Activated CD4-positive, alpha-beta T cell treated with anti-CD3 and anti-CD28 coated beads, Interleukin-2, amount 10 ng/mL, durations not matched to agents 7 days and 5 days (primary cell): ENCODE measurements around the gene ABHD1. TPM values are rescaled to one million over a fixed set of nuclear protein-coding genes. Genes with fewer than 3 reads are reported as not detected.

Experiments
- CTCF ChIA-PET: fragments of 350-600 bp; sonication (Branson Sonifier 250); formaldehyde crosslinking; loops from one replicate; lab custom pipeline; 2021; ENCODE audit warnings: antibody characterized with exemption; lab: Charles Lee
- POLR2A ChIA-PET: fragments of 350-600 bp; sonication (Branson Sonifier 250); formaldehyde crosslinking; loops from one replicate; lab custom pipeline; 2021; ENCODE audit warnings: antibody characterized with exemption; lab: Charles Lee
- DNase-seq: peaks from one replicate; pipeline ENCODE4 v3.0.0-alpha.2; 2020
- H3K27ac Mint-ChIP-seq: one replicate; pipeline ENCODE4 v1.8.0; 2021; ENCODE audit warnings: mild to moderate bottlenecking, moderate library complexity, mixed read lengths
- H3K27me3 Mint-ChIP-seq: one replicate; pipeline ENCODE4 v1.8.0; 2021; ENCODE audit warnings: mixed read lengths
- H3K36me3 Mint-ChIP-seq: one replicate; pipeline ENCODE4 v1.8.0; 2021; ENCODE audit warnings: low read depth, mixed read lengths
- H3K4me1 Mint-ChIP-seq: one replicate; pipeline ENCODE4 v1.8.0; 2021; ENCODE audit warnings: mixed read lengths
- H3K4me3 Mint-ChIP-seq: one replicate; pipeline ENCODE4 v1.8.0; 2021; ENCODE audit warnings: mild to moderate bottlenecking, moderate library complexity, mixed read lengths
- H3K9me3 Mint-ChIP-seq: one replicate; pipeline ENCODE4 v1.8.0; 2021; ENCODE audit warnings: mixed read lengths
- total RNA-seq, 2 experiments: library from RNA; stranded (reverse); gene quantifications; one replicate each; pipeline ENCODE4 v1.2.3, GENCODE V29; 2021

The ABHD1 gene
- total RNA-seq, 2 experiments from 2014 or later, result 0.10 to 0.25 TPM

DNA sequence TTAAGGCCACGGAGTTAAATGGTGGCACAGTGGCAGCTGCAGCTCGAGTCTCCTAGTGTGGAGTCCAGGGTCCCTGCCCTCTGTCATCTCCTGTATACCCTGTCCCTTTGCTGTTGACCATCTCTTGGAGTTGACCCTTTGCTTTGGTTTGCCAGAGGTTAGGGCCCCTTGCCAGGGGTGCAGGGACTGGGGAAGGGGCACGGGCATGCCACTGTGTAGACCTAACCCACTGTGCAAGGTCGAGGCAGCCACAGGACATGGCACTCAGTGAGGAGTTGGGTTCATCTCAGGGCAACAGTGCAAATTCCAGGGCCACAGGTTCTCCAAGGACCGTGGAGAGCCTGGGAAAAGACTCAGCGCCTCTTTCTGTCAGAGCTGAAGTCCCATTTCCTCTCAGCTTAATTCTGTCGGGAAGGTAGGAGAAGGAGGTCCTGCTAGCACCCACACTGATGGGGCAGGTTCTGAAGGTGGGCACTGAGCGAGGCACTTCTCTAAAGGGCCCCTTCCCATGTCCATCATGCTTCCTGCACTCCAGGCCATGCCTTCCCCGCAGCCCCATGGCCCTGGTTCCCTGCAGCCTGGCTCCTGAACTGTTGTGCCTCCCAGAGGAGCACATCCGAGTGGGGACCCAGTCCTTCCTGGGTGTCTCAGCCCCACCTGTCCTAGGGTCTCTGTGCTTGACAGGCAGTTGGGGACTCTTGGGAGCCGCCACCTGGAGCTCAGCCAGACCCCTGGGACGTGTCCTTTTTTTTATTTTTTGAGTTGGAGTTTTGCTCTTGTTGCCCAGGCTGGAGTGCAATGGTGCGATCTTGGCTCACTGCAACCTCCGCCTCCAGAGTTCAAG lies 34.3 kb upstream of the ABHD1 start:
- H3K36me3 Mint-ChIP-seq, result no peaks in the 10 kb centered on the region
- no peaks in the 10 kb centered on the region for H3K9me3 Mint-ChIP-seq
- H3K27ac Mint-ChIP-seq, result no peak overlapping the region

GRCh38 chr2:27091746-27092695 lies 31.6 kb upstream of the ABHD1 start:
- no peak for DNase-seq
- Mint-ChIP-seq H3K27me3 (no peaks in the 10 kb centered on the region), H3K27ac (no peak overlapping the region), H3K9me3 (no peaks in the 10 kb centered on the region), H3K4me3 (no peak overlapping the region), H3K36me3 (no peaks in the 10 kb centered on the region), H3K4me1 (peaks cover 37% of the 10 kb centered on the region)
- POLR2A ChIA-PET, result no interaction called here
- CTCF ChIA-PET, result interaction anchor here (0.9 to 1.9 kb wide), 2 partner anchors 195 to 211 kb away, joined by 3 to 4 read pairs; no protein-coding TSS in a partner anchor

More for the DNA sequence above, 34.3 kb upstream of the ABHD1 start:
- no peak overlapping the region for H3K4me3 Mint-ChIP-seq
- no peak for DNase-seq
- H3K4me1 Mint-ChIP-seq, result peaks cover 36% of the 10 kb centered on the region
- H3K27me3 Mint-ChIP-seq, result no peaks in the 10 kb centered on the region
- POLR2A ChIA-PET, result interaction anchor here (0.7 kb wide), 1 partner anchor 205 kb away, joined by 3 read pairs; no protein-coding TSS in a partner anchor
- CTCF ChIA-PET, result interaction anchor here (0.7 to 1.8 kb wide), 7 partner anchors 10 to 1259 kb away, joined by 3 to 5 read pairs (median 3); partner anchors contain the start of genes OST4 and TMEM214

DNA sequence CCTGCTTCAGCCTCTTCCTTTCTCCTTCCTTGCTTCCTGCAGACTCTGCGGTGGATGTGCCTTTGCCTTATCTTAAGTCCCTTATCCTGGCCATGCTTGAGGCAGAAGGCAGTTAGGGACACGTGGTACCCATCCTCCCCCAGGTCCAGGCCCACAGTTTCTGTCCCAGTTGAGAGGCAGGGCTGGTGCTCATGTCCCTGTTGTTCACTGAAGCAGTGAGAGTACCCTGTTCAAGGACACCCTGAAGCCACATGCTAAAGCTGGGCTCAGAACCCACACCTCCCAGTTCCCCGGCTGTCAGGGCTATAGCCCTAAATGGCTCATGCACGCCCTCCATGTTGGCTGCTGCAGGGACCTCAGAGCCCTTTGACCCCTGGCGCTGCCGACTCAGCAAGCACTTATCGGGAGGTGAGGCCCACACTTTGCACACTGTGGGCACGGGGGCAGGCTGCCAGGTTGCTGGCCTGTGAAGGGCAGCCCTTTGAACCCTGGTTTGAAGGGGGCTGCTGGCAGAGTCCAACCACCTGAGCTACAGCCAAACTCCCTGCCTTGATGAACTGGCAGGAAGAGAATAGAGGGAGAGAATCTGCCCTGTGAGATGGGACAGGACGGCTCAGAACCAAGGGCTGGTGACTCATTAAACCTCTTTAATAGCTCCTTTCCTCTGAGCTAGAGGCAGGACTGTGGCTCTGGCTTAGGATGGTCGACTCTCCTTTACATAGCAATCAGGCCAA lies 30.8 kb upstream of the ABHD1 start:
- no peak overlapping the region for H3K4me3 Mint-ChIP-seq
- H3K27me3 Mint-ChIP-seq, result no peaks in the 10 kb centered on the region
- no peak for DNase-seq
- H3K27ac Mint-ChIP-seq, result no peak overlapping the region
- no peaks in the 10 kb centered on the region for H3K36me3 Mint-ChIP-seq
- POLR2A ChIA-PET, result no interaction called here
- H3K4me1 Mint-ChIP-seq, result peaks cover 28% of the 10 kb centered on the region
- no peaks in the 10 kb centered on the region for H3K9me3 Mint-ChIP-seq
- CTCF ChIA-PET, result interaction anchor here (1.1 to 1.9 kb wide), 4 partner anchors 9 to 210 kb away, joined by 3 to 6 read pairs (median 4); no protein-coding TSS in a partner anchor

DNA sequence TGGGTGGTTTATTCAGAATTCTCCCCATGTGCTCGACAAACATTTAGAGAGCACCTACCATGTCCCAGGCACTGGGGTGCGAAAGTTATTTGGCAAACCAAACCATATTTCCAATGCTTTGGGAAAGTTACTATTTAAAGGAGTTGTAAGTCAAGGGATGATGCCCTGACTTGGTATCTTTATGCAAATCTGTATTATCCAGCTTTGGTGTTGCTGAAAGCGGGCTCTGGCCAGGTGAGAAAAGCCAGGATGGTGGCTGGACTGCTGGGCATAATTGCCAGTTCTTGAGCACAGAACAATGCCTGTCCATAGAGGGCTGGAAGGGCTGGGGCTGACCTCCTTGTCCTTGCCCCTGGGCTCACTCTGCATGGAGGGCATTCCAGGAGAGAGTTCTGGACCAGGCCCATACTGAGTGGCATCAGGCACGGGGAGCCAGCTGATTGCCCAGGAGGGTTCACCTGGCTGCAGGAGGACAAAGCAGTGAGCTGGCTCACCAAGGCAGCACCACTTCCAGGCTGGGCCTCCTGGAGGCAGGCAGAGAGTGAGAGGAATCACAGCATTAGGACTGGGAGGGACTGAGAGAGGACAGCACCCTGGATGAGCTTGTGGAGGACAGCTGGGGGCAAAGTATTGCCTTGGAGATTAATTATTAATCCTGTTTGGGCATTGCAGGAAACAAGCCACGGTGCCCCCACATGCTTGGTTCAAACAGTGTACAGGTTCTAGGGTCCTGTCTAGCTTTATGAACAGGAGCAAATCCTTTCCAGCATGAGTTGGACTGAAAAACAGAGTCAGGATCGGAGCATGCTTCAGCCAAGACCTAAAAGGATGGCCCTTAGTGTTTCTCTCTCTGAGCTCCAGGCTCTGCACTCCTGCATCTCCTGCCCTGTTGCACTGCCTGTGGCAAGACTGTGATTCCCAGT lies 29.9 kb upstream of the ABHD1 start:
- ChIA-PET CTCF (interaction anchor here (1.1 to 1.5 kb wide), 3 partner anchors 10 to 186 kb away, joined by 3 to 6 read pairs (median 4); no protein-coding TSS in a partner anchor), POLR2A (no interaction called here)
- H3K4me1 Mint-ChIP-seq, result peaks cover 23% of the 10 kb centered on the region
- H3K27me3 Mint-ChIP-seq, result no peaks in the 10 kb centered on the region
- H3K9me3 Mint-ChIP-seq, result no peaks in the 10 kb centered on the region
- H3K27ac Mint-ChIP-seq, result no peak overlapping the region
- DNase-seq, result no peak
- no peaks in the 10 kb centered on the region for H3K36me3 Mint-ChIP-seq
- no peak overlapping the region for H3K4me3 Mint-ChIP-seq

GRCh38 chr2:27094353-27094984 lies 29.1 kb upstream of the ABHD1 start:
- Mint-ChIP-seq H3K27me3 (no peaks in the 10 kb centered on the region), H3K27ac (no peak overlapping the region), H3K4me3 (no peak overlapping the region), H3K36me3 (no peaks in the 10 kb centered on the region), H3K4me1 (peaks cover 21% of the 10 kb centered on the region), H3K9me3 (no peaks in the 10 kb centered on the region)
- no peak for DNase-seq
- CTCF ChIA-PET, result interaction anchor here (0.6 to 1.5 kb wide), 4 partner anchors 10 to 133 kb away, joined by 3 to 4 read pairs (median 3); no protein-coding TSS in a partner anchor
- POLR2A ChIA-PET, result no interaction called here

GRCh38 chr2:27095427-27095744 lies 28.2 kb upstream of the ABHD1 start:
- H3K4me3 Mint-ChIP-seq, result no peak overlapping the region
- no peak for DNase-seq
- ChIA-PET CTCF (interaction anchor here (0.6 to 1.3 kb wide), 5 partner anchors 9 to 96 kb away, joined by 3 to 4 read pairs (median 4); no protein-coding TSS in a partner anchor), POLR2A (no interaction called here)
- H3K9me3 Mint-ChIP-seq, result no peaks in the 10 kb centered on the region
- peaks cover 16% of the 10 kb centered on the region for H3K4me1 Mint-ChIP-seq
- H3K27ac Mint-ChIP-seq, result no peak overlapping the region
- no peaks in the 10 kb centered on the region for H3K27me3 Mint-ChIP-seq
- no peaks in the 10 kb centered on the region for H3K36me3 Mint-ChIP-seq

DNA sequence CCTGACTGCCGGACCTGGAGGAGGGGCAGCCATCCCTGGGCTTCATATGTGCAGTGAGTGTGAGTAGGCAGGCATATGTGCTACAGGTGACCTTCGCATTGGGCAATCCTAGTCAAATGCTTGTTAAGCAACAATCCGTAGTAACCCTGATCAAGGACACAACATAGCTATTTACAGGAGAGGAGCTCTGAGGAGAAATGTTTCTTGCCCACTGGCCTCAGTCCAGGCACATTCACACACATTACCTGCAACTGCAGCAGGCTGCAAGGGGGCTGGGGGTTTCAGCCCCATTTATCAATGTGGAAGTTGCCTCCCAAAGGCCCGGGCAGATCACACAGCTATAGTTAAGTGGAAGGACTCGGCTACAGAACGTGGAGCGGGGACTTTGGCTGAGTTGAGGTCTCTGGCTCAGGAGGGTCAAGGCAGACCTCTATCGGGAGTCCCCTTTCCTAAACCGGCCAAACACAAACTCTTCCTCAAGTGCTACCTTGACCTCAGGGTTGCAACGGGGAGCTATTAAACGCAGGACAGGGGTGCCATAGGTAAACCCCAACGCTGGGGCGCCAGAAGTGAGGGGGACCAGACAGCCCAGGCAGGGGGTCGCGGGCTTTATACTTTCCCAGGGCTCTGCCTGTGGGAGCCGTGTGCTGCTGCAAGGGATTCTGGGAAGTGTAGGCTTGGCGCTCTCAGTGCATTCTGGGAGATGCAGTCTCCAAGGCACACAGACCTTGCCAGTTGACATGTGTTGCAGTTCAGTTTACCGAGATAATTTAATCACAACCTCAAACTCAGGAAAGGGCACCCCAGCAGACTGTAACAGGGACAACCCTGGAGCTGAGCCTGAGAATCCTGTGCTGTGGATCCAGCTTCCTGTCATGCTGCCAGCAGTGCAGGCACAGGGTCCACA lies 27.6 kb upstream of the ABHD1 start:
- Mint-ChIP-seq H3K4me3 (no peak overlapping the region), H3K4me1 (peaks cover 16% of the 10 kb centered on the region), H3K9me3 (no peaks in the 10 kb centered on the region), H3K27ac (peak overlapping the region; percentile 50), H3K36me3 (no peaks in the 10 kb centered on the region), H3K27me3 (no peaks in the 10 kb centered on the region)
- ChIA-PET CTCF (interaction anchor here (0.6 to 2.3 kb wide), 8 partner anchors 8 to 184 kb away, joined by 3 to 8 read pairs (median 4); no protein-coding TSS in a partner anchor), POLR2A (no interaction called here)
- DNase-seq, result peak; percentile 57

DNA sequence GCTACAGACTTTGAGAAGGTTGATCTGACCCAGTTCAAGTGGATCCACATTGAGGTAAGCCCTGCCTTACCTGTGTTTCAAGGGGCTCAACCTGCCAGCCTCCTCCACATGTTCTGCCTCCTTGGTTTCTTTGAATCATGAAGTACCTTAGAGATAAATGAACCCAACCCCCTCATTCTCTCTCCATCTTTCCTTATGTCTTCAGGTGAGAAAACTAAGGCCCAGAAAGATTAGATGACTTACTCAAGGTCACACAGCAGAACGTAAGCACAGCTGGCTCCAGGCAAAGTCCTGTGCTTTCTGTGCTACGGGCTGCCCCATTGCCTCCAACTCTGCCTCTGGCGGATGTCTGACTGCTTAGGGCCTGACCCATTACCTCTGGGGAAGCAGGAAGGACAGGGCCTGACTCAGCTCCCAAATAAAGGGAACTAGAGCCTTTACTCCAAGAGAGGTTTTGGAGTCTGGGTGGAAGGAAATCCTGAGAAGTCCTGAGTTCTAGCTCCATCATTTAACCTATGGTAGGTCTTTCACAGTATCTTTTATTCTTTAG lies 26.8 kb upstream of the ABHD1 start:
- H3K4me1 Mint-ChIP-seq, result peaks cover 14% of the 10 kb centered on the region
- DNase-seq, result no peak
- ChIA-PET POLR2A (no interaction called here), CTCF (interaction anchor here (0.6 to 2.3 kb wide), 5 partner anchors 9 to 587 kb away, joined by 3 to 8 read pairs (median 4); no protein-coding TSS in a partner anchor)
- H3K9me3 Mint-ChIP-seq, result no peaks in the 10 kb centered on the region
- H3K4me3 Mint-ChIP-seq, result no peak overlapping the region
- H3K27me3 Mint-ChIP-seq, result no peaks in the 10 kb centered on the region
- no peaks in the 10 kb centered on the region for H3K36me3 Mint-ChIP-seq
- H3K27ac Mint-ChIP-seq, result peak overlapping the region; percentile 46

GRCh38 chr2:27097341-27097740 lies 26.3 kb upstream of the ABHD1 start:
- DNase-seq, result no peak
- ChIA-PET CTCF (interaction anchor here (0.6 to 5.0 kb wide), 7 partner anchors 8 to 586 kb away, joined by 3 to 21 read pairs (median 4); partner anchors contain the start of gene KHK), POLR2A (no interaction called here)
- H3K4me1 Mint-ChIP-seq, result peaks cover 14% of the 10 kb centered on the region
- no peaks in the 10 kb centered on the region for H3K36me3 Mint-ChIP-seq
- H3K9me3 Mint-ChIP-seq, result no peaks in the 10 kb centered on the region
- H3K27me3 Mint-ChIP-seq, result no peaks in the 10 kb centered on the region
- H3K4me3 Mint-ChIP-seq, result no peak overlapping the region
- H3K27ac Mint-ChIP-seq, result no peak overlapping the region
